Lung (tissue), 12 donors: Measurements from ENCODE around the gene FAXDC2. TPM values are rescaled to one million over a fixed set of nuclear protein-coding genes. Genes with fewer than 3 reads are reported as not detected.
A peak's percentile ranks its signal among the peaks of the same experiment; 100 is the strongest.

Experiments used
- ATAC-seq: fragments of 200-7000 bp; cut with Tn5 transposase; one replicate; pipeline ENCODE4 v1.9.1; 2020; ENCODE audit warnings: moderate number of reproducible peaks; ENCODE audit not compliant: insufficient read depth, low FRiP score
- DNase-seq, 3 donors: peaks; one replicate each; pipeline ENCODE4 v3.0.0-alpha.2; 2013 to 2017
- H3K27ac ChIP-seq, 2 donors: one replicate each; pipeline ENCODE4 v1.5.1; 2013; ENCODE audit warnings: mild to moderate bottlenecking in 2 of 2, moderate library complexity in 2 of 2, control low read depth in 1 of 2, inconsistent platforms in 1 of 2, low read depth in 1 of 2, low read length in 1 of 2
- H3K27me3 ChIP-seq, 3 donors: one replicate each; pipeline ENCODE4 v1.5.1; 2013; ENCODE audit warnings: low read length in 2 of 3; ENCODE audit not compliant: control insufficient read depth in 3 of 3, insufficient read depth in 3 of 3
- H3K36me3 ChIP-seq, 4 donors: one replicate each; pipeline ENCODE4 v1.5.1; 2013; ENCODE audit warnings: low read length in 4 of 4, mild to moderate bottlenecking in 1 of 4, moderate library complexity in 1 of 4; ENCODE audit not compliant: control insufficient read depth in 4 of 4, insufficient read depth in 4 of 4
- H3K4me1 ChIP-seq, 5 donors: one replicate each; pipeline ENCODE4 v1.5.1; 2013; ENCODE audit warnings: low read length in 5 of 5, mild to moderate bottlenecking in 2 of 5, moderate library complexity in 1 of 5; ENCODE audit not compliant: control insufficient read depth in 5 of 5, insufficient read depth in 5 of 5
- H3K4me3 ChIP-seq: one replicate; pipeline ENCODE4 v1.5.1; 2013; ENCODE audit warnings: mild to moderate bottlenecking, control low read depth, moderate library complexity
- H3K9ac ChIP-seq, 2 donors: one replicate each; pipeline ENCODE4 v1.5.1; 2013; ENCODE audit warnings: low read length in 2 of 2, control low read depth in 1 of 2; ENCODE audit not compliant: insufficient read depth in 1 of 2
- H3K9me3 ChIP-seq, 4 donors: one replicate each; pipeline ENCODE4 v1.5.1; 2013; ENCODE audit warnings: low read length in 3 of 4, mild to moderate bottlenecking in 1 of 4, moderate library complexity in 1 of 4; ENCODE audit not compliant: control insufficient read depth in 4 of 4, insufficient read depth in 3 of 4
- CTCF ChIP-seq: IDR thresholded peaks from 2 replicates; pipeline ENCODE4 v1.5.1; 2012; ENCODE audit warnings: mild to moderate bottlenecking; ENCODE audit errors: control extremely low read depth, extremely low read depth
- WGBS, 2 donors: extraction: QIAGEN DNeasy Blood & Tissue Kit; methylation state at CpG; one replicate each; pipeline ENCODE4 v1.1.7; 2013; 5-methylcytosine and 5-hydroxymethylcytosine counted together
- polyA plus RNA-seq, 2 donors: library from polyadenylated mRNA; stranded (reverse); fragments of 200-250 nt; gene quantifications; one replicate each; pipeline ENCODE4 v1.2.1, GENCODE V29; 2013
- total RNA-seq, 2 donors: library from RNA; depleted of rRNA in 1 of 2; stranded (reverse); fragments of >200 nt in 1 of 2; gene quantifications; one replicate each; pipeline ENCODE4 v1.2.1, GENCODE V29; 2014 to 2021
- donor health status: control.
- donor health status: control.
- donor health status: Bipolar disorder and iron deficiency.
- donor health status: healthy.
- donor health status: DM: yes; HTN: yes; CAD: no.

FAXDC2 gene
- total and polyA plus RNA-seq, 4 donors = 11.1 to 37.5 (median 17.1) TPM

GRCh38 chr5:154830219-154830595 lies 20.2 kb downstream of the FAXDC2 start:
- H3K9ac ChIP-seq = no peak overlapping the region
- H3K27ac ChIP-seq = peak overlapping the region in 1 of 2 donors; percentile 52
- H3K36me3 ChIP-seq = peaks cover 17 to 27% (median 20%) of the 10 kb centered on the region in 4 donors
- H3K9me3 ChIP-seq = no peaks in the 10 kb centered on the region
- ATAC-seq (no peak), DNase-seq (no peak)
- WGBS, 2 donors = 81 to 94% methylated on average over 7 of the region's 7 CpGs
- no peak for TF ChIP-seq CTCF
- H3K27me3 ChIP-seq = no peaks in the 10 kb centered on the region
- H3K4me3 ChIP-seq = no peak overlapping the region
- peaks cover 0 to 19% (median 0%) of the 10 kb centered on the region in 5 donors for H3K4me1 ChIP-seq

- Histone ChIP-seq H3K9me3 (no peaks in the 10 kb centered on the region), H3K4me3 (peak overlapping the region; percentile 13), H3K36me3 (peaks cover 17 to 25% (median 18%) of the 10 kb centered on the region in 4 donors), H3K4me1 (peaks cover 0 to 14% (median 0%) of the 10 kb centered on the region in 5 donors), H3K9ac (no peak overlapping the region), H3K27me3 (no peaks in the 10 kb centered on the region), H3K27ac (peak overlapping the region in 1 of 2 donors; percentile 85)
- no peak for DNase-seq
- 63 to 68% methylated on average over 4 of the region's 4 CpGs for WGBS, 2 donors
- no peak for TF ChIP-seq CTCF
- ATAC-seq = peak; percentile 74
Observed at GRCh38 chr5:154829589-154830218, 20.7 kb downstream of the FAXDC2 start.

- Histone ChIP-seq H3K4me3 (no peak overlapping the region), H3K36me3 (peaks cover 18 to 25% (median 19%) of the 10 kb centered on the region in 4 donors), H3K27ac (peak overlapping the region in 1 of 2 donors; percentile 85), H3K4me1 (peaks cover 0 to 11% (median 0%) of the 10 kb centered on the region in 5 donors), H3K9me3 (no peaks in the 10 kb centered on the region), H3K9ac (no peak overlapping the region), H3K27me3 (no peaks in the 10 kb centered on the region)
- 62 to 87% methylated on average over 2 of the region's 2 CpGs for WGBS, 2 donors
- DNase-seq (peak in 1 of 3 donors; percentile 21), ATAC-seq (peak; percentile 17)
- TF ChIP-seq CTCF = no peak
Observed at GRCh38 chr5:154829181-154829588, 21.2 kb downstream of the FAXDC2 start.
